ENCODE data around the gene MRPL4.
"Not testable (repeated sequence)": the region's sequence is repeated elsewhere in the genome, so short reads cannot be mapped to it uniquely, and the experiment has no call there.

The MRPL4 gene

DNA sequence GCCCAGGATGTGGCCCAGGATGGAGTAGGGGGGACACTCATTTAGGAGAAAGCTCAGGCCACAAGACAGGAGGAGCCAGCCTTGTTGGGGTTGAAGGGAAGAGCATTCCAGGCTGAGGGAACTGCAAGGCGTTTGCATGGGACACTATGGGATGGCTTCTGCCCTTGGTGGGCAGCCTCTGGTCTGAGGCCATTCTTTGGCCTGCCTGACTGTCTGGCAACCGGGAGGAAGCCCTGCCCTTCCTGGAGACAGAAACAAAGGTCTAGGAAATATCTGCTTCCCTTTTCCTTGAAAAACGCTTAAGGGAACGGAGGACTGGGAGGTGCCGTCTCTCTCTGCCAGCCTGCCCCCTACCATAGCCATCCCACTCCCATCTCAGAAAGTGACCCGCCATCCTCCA, 16.1 kb downstream of the MRPL4 start:
- no peak for FAIRE-seq

DNA sequence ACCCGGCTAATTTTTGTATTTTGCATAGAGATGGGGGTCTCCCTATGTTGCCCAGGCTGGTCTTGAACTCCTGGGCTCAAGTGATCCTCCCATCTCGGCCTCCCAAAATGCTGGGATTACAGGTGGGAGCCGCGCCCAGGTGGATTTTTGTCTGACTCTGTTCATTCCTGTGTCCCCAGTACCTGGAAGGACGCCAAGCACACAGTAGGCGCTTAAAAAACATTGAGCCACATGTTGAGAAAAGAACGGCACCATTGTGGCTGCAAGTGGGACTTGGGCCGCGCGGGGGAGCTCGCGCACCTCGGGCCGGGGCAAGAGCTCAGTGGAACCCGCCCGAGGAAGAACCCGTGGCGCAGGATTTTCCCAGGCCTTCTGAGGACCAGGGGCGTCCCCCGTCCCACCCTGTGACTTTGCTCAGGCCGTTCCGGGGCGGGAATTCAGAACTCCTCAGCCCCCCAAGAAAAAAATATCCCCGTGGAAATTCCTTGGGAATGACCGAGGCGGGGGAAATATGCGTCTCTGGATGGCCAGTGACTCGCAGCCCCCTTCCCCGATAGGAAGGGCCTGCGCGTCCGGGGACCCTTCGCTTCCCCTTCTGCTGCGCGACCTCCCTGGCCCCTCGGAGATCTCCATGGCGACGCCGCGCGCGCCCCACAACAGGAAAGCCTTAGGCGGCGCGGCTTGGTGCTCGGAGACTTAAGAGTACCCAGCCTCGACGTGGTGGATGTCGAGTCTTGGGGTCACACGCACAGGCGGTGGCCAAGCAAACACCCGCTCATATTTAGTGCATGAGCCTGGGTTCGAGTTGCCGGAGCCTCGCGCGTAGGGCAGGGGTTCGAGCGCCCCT, 17.5 kb downstream of the MRPL4 start:
- no peak for FAIRE-seq

DNA sequence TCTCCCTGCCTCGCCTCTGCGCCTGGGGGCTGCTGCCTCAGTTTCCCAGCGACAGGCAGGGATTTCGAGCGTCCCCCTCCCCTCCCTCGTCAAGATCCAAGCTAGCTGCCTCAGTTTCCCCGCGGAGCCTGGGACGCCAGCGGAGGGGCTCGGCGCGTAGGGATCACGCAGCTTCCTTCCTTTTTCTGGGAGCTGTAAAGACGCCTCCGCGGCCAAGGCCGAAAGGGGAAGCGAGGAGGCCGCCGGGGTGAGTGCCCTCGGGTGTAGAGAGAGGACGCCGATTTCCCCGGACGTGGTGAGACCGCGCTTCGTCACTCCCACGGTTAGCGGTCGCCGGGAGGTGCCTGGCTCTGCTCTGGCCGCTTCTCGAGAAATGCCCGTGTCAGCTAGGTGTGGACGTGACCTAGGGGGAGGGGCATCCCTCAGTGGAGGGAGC, 18.2 kb downstream of the MRPL4 start:
- no peak for FAIRE-seq

GRCh38 chr19:10270616-10271394, 18.8 kb downstream of the MRPL4 start, which contains the start of gene ICAM1:
Gene ICAM1 (plus strand): TSS chr19:10271120. CDS start chr19:10271160, 40 bp downstream.
- FAIRE-seq: peak; percentile 49

DNA sequence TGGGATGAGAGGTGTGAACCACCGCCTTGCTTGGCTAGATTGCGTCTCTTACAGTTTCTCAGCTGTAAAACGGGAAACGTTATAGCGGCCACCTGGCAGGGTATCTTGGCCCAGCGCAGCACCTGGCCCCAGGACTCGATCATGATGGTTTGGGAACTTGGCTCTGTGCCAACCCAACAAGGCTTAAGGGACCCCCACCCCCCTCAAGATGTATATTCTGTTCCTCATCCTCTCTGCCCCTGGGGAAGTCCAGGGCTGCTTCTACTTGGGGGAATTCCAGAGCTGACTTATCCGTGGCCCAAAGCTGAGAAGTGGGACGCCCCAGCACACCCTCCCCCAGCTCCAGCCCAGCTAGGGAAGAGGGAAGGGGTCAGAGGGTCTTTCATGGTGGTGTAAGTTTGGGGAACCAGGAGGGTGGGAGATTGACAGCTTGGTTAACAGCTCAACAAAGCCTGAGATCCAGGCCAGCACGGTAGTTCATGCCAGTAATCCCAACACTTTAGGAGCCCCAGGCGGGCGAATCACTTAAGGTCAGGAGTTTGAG, 19.6 kb downstream of the MRPL4 start:
- no peak for FAIRE-seq

- FAIRE-seq: no peak
These were observed 22.6 kb downstream of the MRPL4 start for GRCh38 chr19:10274589-10274988.

GRCh38 chr19:10277795-10278589, 26.0 kb downstream of the MRPL4 start:
- FAIRE-seq: no peak

GRCh38 chr19:10278935-10279334, 26.9 kb downstream of the MRPL4 start:
- no peak for FAIRE-seq

- FAIRE-seq: no peak
These were observed 27.9 kb downstream of the MRPL4 start for GRCh38 chr19:10279737-10280442.

DNA sequence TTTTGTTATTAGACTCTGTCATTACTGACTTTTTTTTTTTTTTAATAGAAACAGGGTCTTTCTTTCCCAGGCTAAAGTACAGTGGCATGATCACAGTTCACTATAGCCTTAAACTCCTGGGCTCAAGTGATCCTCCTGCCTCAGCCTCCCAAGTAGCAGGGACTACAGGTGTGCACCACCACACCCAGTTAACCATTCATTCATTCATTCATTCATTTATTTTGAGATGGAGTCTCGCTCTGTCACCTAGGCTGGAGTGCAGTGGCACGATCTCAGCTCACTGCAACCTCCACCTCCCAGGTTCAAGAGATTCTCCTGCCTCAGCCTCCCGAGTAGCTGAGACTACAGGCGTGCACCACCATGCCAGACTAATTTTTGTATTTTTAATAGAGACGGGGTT, 30.0 kb downstream of the MRPL4 start:
- FAIRE-seq: not testable (repeated sequence)

GRCh38 chr19:10283301-10284064, 31.5 kb downstream of the MRPL4 start:
- FAIRE-seq: no peak

- FAIRE-seq: no peak
These were observed 32.3 kb downstream of the MRPL4 start for GRCh38 chr19:10284065-10284959.

DNA sequence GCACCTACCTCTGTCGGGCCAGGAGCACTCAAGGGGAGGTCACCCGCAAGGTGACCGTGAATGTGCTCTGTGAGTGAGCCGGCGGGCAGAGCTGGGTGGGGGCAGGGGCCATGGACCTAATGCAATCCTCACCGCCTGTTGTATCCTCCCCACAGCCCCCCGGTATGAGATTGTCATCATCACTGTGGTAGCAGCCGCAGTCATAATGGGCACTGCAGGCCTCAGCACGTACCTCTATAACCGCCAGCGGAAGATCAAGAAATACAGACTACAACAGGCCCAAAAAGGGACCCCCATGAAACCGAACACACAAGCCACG, 32.9 kb downstream of the MRPL4 start:
- FAIRE-seq: no peak

DNA sequence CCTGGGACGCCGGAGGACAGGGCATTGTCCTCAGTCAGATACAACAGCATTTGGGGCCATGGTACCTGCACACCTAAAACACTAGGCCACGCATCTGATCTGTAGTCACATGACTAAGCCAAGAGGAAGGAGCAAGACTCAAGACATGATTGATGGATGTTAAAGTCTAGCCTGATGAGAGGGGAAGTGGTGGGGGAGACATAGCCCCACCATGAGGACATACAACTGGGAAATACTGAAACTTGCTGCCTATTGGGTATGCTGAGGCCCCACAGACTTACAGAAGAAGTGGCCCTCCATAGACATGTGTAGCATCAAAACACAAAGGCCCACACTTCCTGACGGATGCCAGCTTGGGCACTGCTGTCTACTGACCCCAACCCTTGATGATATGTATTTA, 33.4 kb downstream of the MRPL4 start:
- FAIRE-seq: no peak

GRCh38 chr19:10286803-10287737, 35.1 kb downstream of the MRPL4 start, which contains the start of gene ICAM4:
Gene ICAM4 (plus strand): TSS chr19:10286955. CDS start chr19:10287013, 58 bp downstream.
- peak; percentile 45 for FAIRE-seq

DNA sequence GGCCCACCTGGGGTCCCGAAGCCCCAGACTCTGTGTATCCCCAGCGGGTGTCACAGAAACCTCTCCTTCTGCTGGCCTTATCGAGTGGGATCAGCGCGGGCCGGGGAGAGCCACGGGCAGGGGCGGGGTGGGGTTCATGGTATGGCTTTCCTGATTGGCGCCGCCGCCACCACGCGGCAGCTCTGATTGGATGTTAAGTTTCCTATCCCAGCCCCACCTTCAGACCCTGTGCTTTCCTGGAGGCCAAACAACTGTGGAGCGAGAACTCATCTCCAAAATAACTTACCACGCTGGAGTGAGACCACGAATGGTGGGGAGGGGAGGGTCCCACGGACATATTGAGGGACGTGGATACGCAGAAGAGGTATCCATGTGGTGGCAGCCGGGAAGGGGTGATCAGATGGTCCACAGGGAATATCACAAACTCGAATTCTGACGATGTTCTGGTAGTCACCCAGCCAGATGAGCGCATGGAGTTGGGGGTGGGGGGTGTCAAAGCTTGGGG, 36.7 kb downstream of the MRPL4 start:
- FAIRE-seq: peak; percentile 87

DNA sequence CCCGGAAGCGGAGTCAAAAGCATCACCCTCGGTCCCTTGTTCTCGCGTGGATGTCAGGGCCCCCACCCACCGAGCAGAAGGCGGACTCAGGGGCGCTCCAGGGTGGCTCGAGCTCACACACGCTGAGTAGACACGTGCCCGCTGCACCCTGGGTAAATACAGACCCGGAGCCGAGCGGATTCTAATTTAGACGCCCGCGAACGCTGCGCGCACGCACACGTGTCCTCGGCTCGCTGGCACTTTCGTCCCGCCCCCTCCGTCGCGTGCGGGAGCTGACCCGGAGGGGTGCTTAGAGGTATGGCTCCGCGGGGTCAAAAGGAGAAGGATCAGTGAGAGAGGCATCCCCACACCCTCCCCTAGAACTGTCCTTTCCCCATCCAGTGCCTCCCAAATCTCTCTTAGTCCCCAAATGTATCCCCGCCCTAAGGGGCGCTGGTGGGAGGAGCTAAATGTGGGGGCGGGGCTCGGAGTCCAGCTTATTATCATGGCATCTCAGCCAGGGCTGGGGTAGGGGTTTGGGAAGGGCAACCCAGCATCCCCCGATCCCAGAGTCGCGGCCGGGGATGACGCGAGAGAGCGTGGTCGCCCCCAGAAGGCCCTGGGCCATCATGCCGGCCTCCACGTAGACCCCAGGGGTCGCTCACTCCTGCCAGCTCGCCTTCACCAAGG, 37.3 kb downstream of the MRPL4 start:
- peak; percentile 23 for FAIRE-seq

- FAIRE-seq: no peak
These were observed 37.9 kb downstream of the MRPL4 start, which contains the start of gene ICAM5 for GRCh38 chr19:10289836-10290356. Gene ICAM5 (plus strand): TSS chr19:10289952. CDS start chr19:10290044, 92 bp downstream.
